ENCODE results near the gene COX6B2.

COX6B2 gene

GRCh38 chr19:55315956-55316525 is 38.5 kb downstream of the COX6B2 start:
- no peak overlapping the region for H2AFZ ChIP-seq (ENCODE audit: low read length)
- H3K9ac ChIP-seq (ENCODE audit: low read length) = no peak overlapping the region
- H3K79me2 ChIP-seq (ENCODE audit: low read length) = no peaks in the 10 kb centered on the region
- H3K4me3 ChIP-seq (ENCODE audit: low read length) = no peak overlapping the region
- no peaks in the 10 kb centered on the region for H3K9me3 ChIP-seq (replicated peaks; ENCODE audit: insufficient read depth, low read length)
- no peaks in the 10 kb centered on the region for H3F3A ChIP-seq (ENCODE audit: insufficient read depth, low read length)
- H3K9me2 ChIP-seq (replicated peaks; ENCODE audit: insufficient read depth, low read length) = no peaks in the 10 kb centered on the region
- no peak for DNase-seq
- no peaks in the 10 kb centered on the region for H3K4me1 ChIP-seq (ENCODE audit: low read length)
- TF ChIP-seq EZH2phosphoT487 (IDR thresholded peaks at IDR 0.05; ENCODE audit: low read length) (no peak), CTCF (IDR thresholded peaks at IDR 0.05; ENCODE audit: low read length) (no peak), EZH2 (optimal IDR thresholded peaks at IDR 0.05; ENCODE audit: low read depth, low read length) (no peak)
- no peak overlapping the region for H3K27ac ChIP-seq (ENCODE audit: low read length)
- no peaks in the 10 kb centered on the region for H3K36me3 ChIP-seq (replicated peaks; ENCODE audit: insufficient read depth, low read length)
- no peaks in the 10 kb centered on the region for H4K20me1 ChIP-seq (ENCODE audit: insufficient read depth, low read length)
- H3K4me2 ChIP-seq (ENCODE audit: low read depth, low read length) = no peak overlapping the region
- no peaks in the 10 kb centered on the region for H3K27me3 ChIP-seq (replicated peaks; ENCODE audit: insufficient read depth, low read length)

GRCh38 chr19:55314396-55314795 is 40.1 kb downstream of the COX6B2 start:
- Histone ChIP-seq H3K4me1 (ENCODE audit: low read length) (no peaks in the 10 kb centered on the region), H3K9ac (ENCODE audit: low read length) (no peak overlapping the region), H3K27ac (ENCODE audit: low read length) (no peak overlapping the region), H3K36me3 (replicated peaks; ENCODE audit: insufficient read depth, low read length) (no peaks in the 10 kb centered on the region), H2AFZ (ENCODE audit: low read length) (no peak overlapping the region), H3K9me2 (replicated peaks; ENCODE audit: insufficient read depth, low read length) (no peaks in the 10 kb centered on the region), H3K9me3 (replicated peaks; ENCODE audit: insufficient read depth, low read length) (no peaks in the 10 kb centered on the region), H3K79me2 (ENCODE audit: low read length) (no peaks in the 10 kb centered on the region), H3F3A (ENCODE audit: insufficient read depth, low read length) (no peaks in the 10 kb centered on the region), H3K4me2 (ENCODE audit: low read depth, low read length) (no peak overlapping the region), H3K4me3 (ENCODE audit: low read length) (no peak overlapping the region), H3K27me3 (replicated peaks; ENCODE audit: insufficient read depth, low read length) (no peaks in the 10 kb centered on the region), H4K20me1 (ENCODE audit: insufficient read depth, low read length) (no peaks in the 10 kb centered on the region)
- no peak for DNase-seq
- TF ChIP-seq EZH2 (optimal IDR thresholded peaks at IDR 0.05; ENCODE audit: low read depth, low read length) (no peak), EZH2phosphoT487 (IDR thresholded peaks at IDR 0.05; ENCODE audit: low read length) (no peak), CTCF (IDR thresholded peaks at IDR 0.05; ENCODE audit: low read length) (no peak)

GRCh38 chr19:55312621-55313512 is 41.7 kb downstream of the COX6B2 start:
- Histone ChIP-seq H3F3A (ENCODE audit: insufficient read depth, low read length) (peaks cover 4% of the 10 kb centered on the region), H3K27me3 (replicated peaks; ENCODE audit: insufficient read depth, low read length) (no peaks in the 10 kb centered on the region), H3K4me2 (ENCODE audit: low read depth, low read length) (no peak overlapping the region), H3K4me1 (ENCODE audit: low read length) (peaks cover 5% of the 10 kb centered on the region; the same call in 1 of the 2 replicates), H3K4me3 (ENCODE audit: low read length) (no peak overlapping the region), H4K20me1 (ENCODE audit: insufficient read depth, low read length) (no peaks in the 10 kb centered on the region), H3K27ac (ENCODE audit: low read length) (no peak overlapping the region), H3K9me2 (replicated peaks; ENCODE audit: insufficient read depth, low read length) (no peaks in the 10 kb centered on the region), H2AFZ (ENCODE audit: low read length) (no peak overlapping the region), H3K79me2 (ENCODE audit: low read length) (peaks cover 5% of the 10 kb centered on the region; the same call in 1 of the 2 replicates), H3K9ac (ENCODE audit: low read length) (no peak overlapping the region), H3K36me3 (replicated peaks; ENCODE audit: insufficient read depth, low read length) (no peaks in the 10 kb centered on the region), H3K9me3 (replicated peaks; ENCODE audit: insufficient read depth, low read length) (no peaks in the 10 kb centered on the region)
- no peak for DNase-seq
- TF ChIP-seq CTCF (IDR thresholded peaks at IDR 0.05; ENCODE audit: low read length) = no peak
- no peak for TF ChIP-seq EZH2phosphoT487 (IDR thresholded peaks at IDR 0.05; ENCODE audit: low read length)
- TF ChIP-seq EZH2 (optimal IDR thresholded peaks at IDR 0.05; ENCODE audit: low read depth, low read length) = no peak

Measured in MM.1S (cell line).